ENCODE data around the gene NTMT2.

Gene NTMT2

DNA sequence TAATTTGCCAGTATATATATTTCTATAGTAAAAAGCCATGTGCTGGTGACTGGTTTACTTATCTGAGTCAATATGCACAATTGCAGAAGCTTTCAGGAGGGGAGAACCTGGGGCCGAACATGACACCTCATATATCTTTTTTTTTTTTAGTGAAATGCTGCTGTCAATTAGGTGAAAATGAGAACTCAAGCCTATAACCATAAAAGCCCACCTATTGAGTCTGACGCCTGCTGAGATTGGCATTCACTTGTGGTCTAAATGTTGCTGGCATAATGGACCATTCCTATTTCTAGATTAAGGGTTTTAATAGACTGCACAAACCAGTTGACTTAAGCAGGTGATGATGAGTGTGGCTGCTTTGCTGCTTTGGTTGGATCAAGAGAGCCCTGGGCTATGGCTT, 10.8 kb downstream of the NTMT2 start:
- no peak for DNase-seq
- Histone ChIP-seq H3K36me3 (no peaks in the 10 kb centered on the region), H3K9me3 (peaks cover 0 to 14% (median 0%) of the 10 kb centered on the region in 3 donors), H3K27me3 (no peaks in the 10 kb centered on the region), H3K4me1 (peaks cover 0 to 13% (median 0%) of the 10 kb centered on the region in 4 donors), H3K27ac (no peak overlapping the region), H3K4me3 (no peak overlapping the region)
- TF ChIP-seq, protein P1, sequence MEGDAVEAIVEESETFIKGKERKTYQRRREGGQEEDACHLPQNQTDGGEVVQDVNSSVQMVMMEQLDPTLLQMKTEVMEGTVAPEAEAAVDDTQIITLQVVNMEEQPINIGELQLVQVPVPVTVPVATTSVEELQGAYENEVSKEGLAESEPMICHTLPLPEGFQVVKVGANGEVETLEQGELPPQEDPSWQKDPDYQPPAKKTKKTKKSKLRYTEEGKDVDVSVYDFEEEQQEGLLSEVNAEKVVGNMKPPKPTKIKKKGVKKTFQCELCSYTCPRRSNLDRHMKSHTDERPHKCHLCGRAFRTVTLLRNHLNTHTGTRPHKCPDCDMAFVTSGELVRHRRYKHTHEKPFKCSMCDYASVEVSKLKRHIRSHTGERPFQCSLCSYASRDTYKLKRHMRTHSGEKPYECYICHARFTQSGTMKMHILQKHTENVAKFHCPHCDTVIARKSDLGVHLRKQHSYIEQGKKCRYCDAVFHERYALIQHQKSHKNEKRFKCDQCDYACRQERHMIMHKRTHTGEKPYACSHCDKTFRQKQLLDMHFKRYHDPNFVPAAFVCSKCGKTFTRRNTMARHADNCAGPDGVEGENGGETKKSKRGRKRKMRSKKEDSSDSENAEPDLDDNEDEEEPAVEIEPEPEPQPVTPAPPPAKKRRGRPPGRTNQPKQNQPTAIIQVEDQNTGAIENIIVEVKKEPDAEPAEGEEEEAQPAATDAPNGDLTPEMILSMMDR (IDR thresholded peaks at IDR 0.05) = no peak
- intact Hi-C loops (cut with DNase I; ENCODE audit: low total_unique reads) = no loop called here

DNA sequence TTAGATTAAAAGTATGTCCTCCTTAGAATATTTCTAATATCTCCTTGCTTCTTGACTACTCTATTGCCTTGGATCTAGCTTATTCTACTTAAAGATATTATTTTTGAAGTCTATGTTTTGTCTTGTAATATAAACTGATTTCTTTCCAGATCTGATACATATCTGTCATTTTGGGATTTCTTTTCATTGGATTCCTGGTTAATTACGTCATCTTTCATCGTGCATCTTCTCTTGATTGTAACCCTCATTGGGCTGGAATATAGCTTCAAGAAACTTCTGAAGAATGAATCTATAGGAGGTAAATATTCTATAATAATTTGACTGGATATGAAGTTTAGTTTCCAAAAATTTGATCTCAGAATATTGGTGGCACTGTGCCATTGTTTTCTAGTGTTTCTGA, 12.1 kb downstream of the NTMT2 start:
- no peaks in the 10 kb centered on the region for H3K27me3 ChIP-seq
- H3K4me1 ChIP-seq = peaks cover 0 to 23% (median 5%) of the 10 kb centered on the region in 4 donors
- intact Hi-C loops (cut with DNase I; ENCODE audit: low total_unique reads) = no loop called here
- TF ChIP-seq, protein P1 (IDR thresholded peaks at IDR 0.05) = no peak
- H3K9me3 ChIP-seq = peaks cover 0 to 14% (median 0%) of the 10 kb centered on the region in 3 donors
- DNase-seq = no peak
- no peak overlapping the region for H3K4me3 ChIP-seq
- H3K27ac ChIP-seq = no peak overlapping the region
- H3K36me3 ChIP-seq = no peaks in the 10 kb centered on the region

DNA sequence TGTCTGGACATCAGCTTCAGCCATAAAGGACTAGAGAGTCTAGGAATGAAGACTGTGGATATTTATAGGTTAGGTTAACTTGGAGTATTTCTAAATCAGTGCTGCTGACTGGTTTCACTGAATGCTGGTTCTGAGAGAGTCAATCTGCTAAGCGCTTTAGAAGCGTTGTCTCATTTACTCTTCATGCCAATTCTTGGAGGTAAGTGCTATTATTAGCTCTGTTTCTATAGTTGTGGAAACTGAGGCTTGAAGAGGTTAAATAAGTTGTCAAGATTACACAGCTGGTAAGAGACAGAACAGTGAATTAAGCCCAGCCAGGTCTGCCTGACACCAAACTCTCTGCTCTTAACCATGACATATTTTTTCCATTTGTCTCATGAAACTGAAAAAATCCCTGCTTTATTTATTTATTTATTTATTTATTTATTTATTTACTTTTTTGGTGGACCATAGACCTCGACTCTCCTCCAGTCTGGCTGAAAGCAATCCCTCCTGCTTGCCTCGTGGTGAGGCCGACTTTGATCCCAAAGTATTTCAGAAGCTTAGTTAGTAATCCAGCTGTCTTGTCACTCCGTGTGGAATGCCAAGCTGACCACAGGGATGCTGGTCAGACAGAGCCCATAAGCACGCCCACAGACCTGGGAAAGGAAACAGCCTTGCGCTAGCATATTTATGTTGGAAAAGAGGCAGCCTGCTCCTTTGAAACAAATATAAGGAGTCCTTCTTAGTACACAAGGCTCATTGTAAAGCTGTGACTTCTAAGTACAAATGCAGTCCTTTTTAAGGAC, 16.9 kb downstream of the NTMT2 start:
- intact Hi-C loops (cut with DNase I; ENCODE audit: low total_unique reads) = no loop called here
- Histone ChIP-seq H3K4me1 (peaks cover 0 to 20% (median 6%) of the 10 kb centered on the region in 4 donors), H3K27ac (peak overlapping the region; percentile 45 to 46), H3K36me3 (no peaks in the 10 kb centered on the region), H3K9me3 (no peaks in the 10 kb centered on the region), H3K4me3 (peak overlapping the region; percentile 6 to 22), H3K27me3 (no peaks in the 10 kb centered on the region)
- peak; percentile 48 to 70 for DNase-seq
- TF ChIP-seq, protein P1 (IDR thresholded peaks at IDR 0.05) = no peak

DNA sequence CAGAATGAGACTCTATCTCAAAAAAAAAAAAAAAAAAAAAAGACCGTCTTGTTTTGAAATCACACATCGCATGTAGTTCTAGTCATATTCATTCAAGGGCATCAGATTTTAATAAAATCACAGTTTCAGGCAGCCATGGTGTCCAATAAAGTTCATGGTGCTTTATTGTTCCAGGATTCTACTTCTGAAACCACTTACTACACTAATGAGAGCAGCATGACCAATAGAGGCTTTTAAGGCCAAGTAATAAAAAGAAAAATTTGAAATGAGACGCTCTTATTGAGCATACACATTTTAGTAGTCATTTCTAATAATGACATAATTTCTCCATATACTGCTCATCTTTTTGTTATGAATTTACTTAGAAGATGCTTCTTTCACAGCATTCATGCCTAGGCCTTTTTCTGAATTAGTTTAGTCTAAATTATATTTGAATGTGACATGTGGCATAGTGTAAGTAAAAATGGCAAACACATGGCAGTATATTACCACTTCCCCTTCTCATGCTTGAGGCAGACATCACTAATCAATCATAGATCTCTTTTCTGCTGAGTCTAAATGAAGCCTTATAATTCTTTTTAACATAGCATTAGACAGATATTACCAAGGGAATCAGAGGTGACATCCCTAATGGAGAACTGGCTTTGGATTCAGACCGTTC, 18.5 kb downstream of the NTMT2 start:
- DNase-seq = no peak
- intact Hi-C loops (cut with DNase I; ENCODE audit: low total_unique reads) = no loop called here
- H3K36me3 ChIP-seq = no peaks in the 10 kb centered on the region
- H3K27ac ChIP-seq = no peak overlapping the region
- TF ChIP-seq, protein P1 (IDR thresholded peaks at IDR 0.05) = no peak
- H3K9me3 ChIP-seq = no peaks in the 10 kb centered on the region
- H3K4me3 ChIP-seq = no peak overlapping the region
- H3K4me1 ChIP-seq = peaks cover 0 to 19% (median 6%) of the 10 kb centered on the region in 4 donors
- no peaks in the 10 kb centered on the region for H3K27me3 ChIP-seq

DNA sequence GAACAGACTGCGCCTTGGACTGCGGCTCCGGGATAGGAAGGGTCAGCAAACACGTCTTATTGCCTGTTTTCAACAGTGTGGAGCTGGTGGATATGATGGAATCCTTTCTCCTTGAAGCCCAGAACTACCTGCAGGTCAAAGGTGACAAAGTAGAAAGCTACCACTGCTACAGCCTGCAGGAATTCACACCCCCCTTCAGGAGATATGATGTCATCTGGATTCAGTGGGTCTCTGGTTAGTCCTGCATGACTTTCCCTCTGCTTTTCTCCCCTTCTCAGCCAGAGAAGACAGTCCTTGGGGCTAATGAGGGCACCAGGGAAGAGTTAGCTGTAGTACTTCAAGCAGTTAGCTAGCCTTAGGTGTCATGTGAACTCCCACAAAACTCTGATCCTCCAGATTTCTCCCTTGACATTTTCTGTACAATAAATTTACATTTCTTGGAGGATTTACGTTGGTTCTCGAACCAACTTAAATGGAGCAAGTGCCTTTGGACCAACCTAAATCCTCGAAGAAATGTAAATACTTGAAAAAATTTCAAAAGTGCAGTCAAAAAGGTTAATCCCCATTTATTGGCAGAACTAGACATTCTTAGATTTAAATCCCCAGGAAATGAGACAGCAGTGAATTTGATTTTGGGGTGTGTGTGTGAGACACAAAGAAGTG, 20.9 kb downstream of the NTMT2 start:
- Histone ChIP-seq H3K27me3 (no peaks in the 10 kb centered on the region), H3K4me3 (no peak overlapping the region), H3K4me1 (peaks cover 0 to 19% (median 6%) of the 10 kb centered on the region in 4 donors), H3K27ac (no peak overlapping the region), H3K9me3 (no peaks in the 10 kb centered on the region), H3K36me3 (no peaks in the 10 kb centered on the region)
- no peak for DNase-seq
- TF ChIP-seq, protein P1 (IDR thresholded peaks at IDR 0.05) = no peak
- intact Hi-C loops (cut with DNase I; ENCODE audit: low total_unique reads) = no loop called here
